ENCODE measurements around the gene PARD3B.

- no peak for TF ChIP-seq CTCF (conservative IDR thresholded peaks at IDR 0.05; ENCODE audit: low read depth in 2 of 2)
- TF ChIP-seq, protein P1, sequence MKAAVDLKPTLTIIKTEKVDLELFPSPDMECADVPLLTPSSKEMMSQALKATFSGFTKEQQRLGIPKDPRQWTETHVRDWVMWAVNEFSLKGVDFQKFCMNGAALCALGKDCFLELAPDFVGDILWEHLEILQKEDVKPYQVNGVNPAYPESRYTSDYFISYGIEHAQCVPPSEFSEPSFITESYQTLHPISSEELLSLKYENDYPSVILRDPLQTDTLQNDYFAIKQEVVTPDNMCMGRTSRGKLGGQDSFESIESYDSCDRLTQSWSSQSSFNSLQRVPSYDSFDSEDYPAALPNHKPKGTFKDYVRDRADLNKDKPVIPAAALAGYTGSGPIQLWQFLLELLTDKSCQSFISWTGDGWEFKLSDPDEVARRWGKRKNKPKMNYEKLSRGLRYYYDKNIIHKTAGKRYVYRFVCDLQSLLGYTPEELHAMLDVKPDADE (IDR thresholded peaks at IDR 0.05) = no peak
- TF ChIP-seq EZH2 (IDR thresholded peaks at IDR 0.05; ENCODE audit: low read depth, unreplicated experiment) = no peak
- TF ChIP-seq REST (IDR thresholded peaks at IDR 0.05; ENCODE audit: unreplicated experiment) = no peak
- TF ChIP-seq POLR2AphosphoS5 (IDR thresholded peaks at IDR 0.05; ENCODE audit: low read depth) = no peak
- no peak for TF ChIP-seq STAT1 (IDR thresholded peaks at IDR 0.05; ENCODE audit: unreplicated experiment)
- no peak for TF ChIP-seq EZH2phosphoT487 (IDR thresholded peaks at IDR 0.05; ENCODE audit: unreplicated experiment)
- TF ChIP-seq CREB1 (CRISPR knock-in tag; IDR thresholded peaks at IDR 0.05; ENCODE audit: low read depth) = no peak
- no peak for TF ChIP-seq NANOG (IDR thresholded peaks at IDR 0.05; ENCODE audit: borderline replicate concordance)
These were observed 34.4 kb upstream of the PARD3B start for GRCh38 chr2:204510709-204511420.
